IMR-90 (cell line): Measurements from ENCODE around the gene SEPTIN10. TPM values are rescaled to one million over a fixed set of nuclear protein-coding genes. Genes with fewer than 3 reads are reported as not detected.
A peak's percentile ranks its signal among the peaks of the same experiment; 100 is the strongest.

Experiments
- ATAC-seq: fragments of 200-7000 bp; cut with Tn5 transposase; 2 replicates; pipeline ENCODE4 v1.9.1; 2020; ENCODE audit warnings: low read depth, mild to moderate bottlenecking, moderate library complexity
- BruUV-seq: library from RNA; stranded (reverse); fragments of 400-500 nt; replicated peaks from 2 replicates; lab custom pipeline; 2021; lab: Mats Ljungman, UMichigan
- CTCF ChIA-PET: fragments of 300-600 bp; formaldehyde crosslinking; extraction: SDS; loops from one replicate; lab custom pipeline; 2021; ENCODE audit warnings: antibody characterized with exemption; lab: Yijun Ruan, JAX
- POLR2A ChIA-PET: fragments of 300-600 bp; sonication (Branson Sonifier 250); formaldehyde crosslinking; loops from one replicate; lab custom pipeline; 2022; ENCODE audit warnings: antibody characterized with exemption; ENCODE audit not compliant: unreplicated experiment; lab: Charles Lee
- DNase-seq: peaks from one replicate; pipeline ENCODE4 v3.0.0; 2013
- H2AFZ ChIP-seq: replicated peaks from 2 replicates; pipeline ENCODE3; 2013; ENCODE audit warnings: low read length, mild to moderate bottlenecking; ENCODE audit not compliant: poor library complexity
- H2AK5ac ChIP-seq: 2 replicates; pipeline ENCODE4 v1.6.1; 2013; ENCODE audit warnings: low read depth, low read length, inconsistent platforms
- H2AK9ac ChIP-seq: replicated peaks from 2 replicates; pipeline ENCODE3; 2013; ENCODE audit warnings: mild to moderate bottlenecking, low read depth, low read length, moderate library complexity; ENCODE audit not compliant: poor library complexity
- H2BK120ac ChIP-seq: 2 replicates; pipeline ENCODE4 v1.6.1; 2013; ENCODE audit warnings: low read depth, low read length, inconsistent platforms
- H2BK15ac ChIP-seq: 3 replicates; pipeline ENCODE4 v1.6.1; 2013; ENCODE audit warnings: low read depth, low read length, inconsistent platforms
- H2BK20ac ChIP-seq: 2 replicates; pipeline ENCODE4 v1.6.1; 2013; ENCODE audit warnings: low read depth, mild to moderate bottlenecking, inconsistent platforms, low read length, moderate library complexity
- H2BK5ac ChIP-seq: 2 replicates; pipeline ENCODE4 v1.6.1; 2013; ENCODE audit warnings: mild to moderate bottlenecking, low read depth, low read length, inconsistent platforms; ENCODE audit not compliant: poor library complexity, severe bottlenecking
- H3K14ac ChIP-seq: replicated peaks from 2 replicates; pipeline ENCODE4 v1.6.1; 2013; ENCODE audit warnings: low read depth, low read length, inconsistent platforms
- H3K18ac ChIP-seq: 2 replicates; pipeline ENCODE4 v1.6.1; 2013; ENCODE audit warnings: low read depth, low read length, control low read depth
- H3K23ac ChIP-seq: 2 replicates; pipeline ENCODE4 v1.6.1; 2013; ENCODE audit warnings: low read depth, low read length, inconsistent platforms
- H3K27ac ChIP-seq: 2 replicates; pipeline ENCODE4 v1.5.1; 2013; ENCODE audit warnings: mild to moderate bottlenecking, control low read depth, low read length; ENCODE audit not compliant: insufficient read depth
- H3K27me3 ChIP-seq: 2 replicates; pipeline ENCODE4 v1.6.1; 2013; ENCODE audit warnings: low read length; ENCODE audit not compliant: control insufficient read depth, insufficient read depth
- H3K36me3 ChIP-seq: 2 replicates; pipeline ENCODE4 v1.6.1; 2013; ENCODE audit warnings: low read length, mixed read lengths; ENCODE audit not compliant: control insufficient read depth, insufficient read depth
- H3K4ac ChIP-seq: 2 replicates; pipeline ENCODE4 v1.6.1; 2013; ENCODE audit warnings: low read depth, low read length, inconsistent platforms
- H3K4me1 ChIP-seq: 2 replicates; pipeline ENCODE4 v1.6.1; 2013; ENCODE audit warnings: low read length, mixed read lengths; ENCODE audit not compliant: control insufficient read depth, insufficient read depth
- H3K4me2 ChIP-seq: 2 replicates; pipeline ENCODE4 v1.6.1; 2013; ENCODE audit warnings: low read depth, mild to moderate bottlenecking, control low read depth, low read length, moderate library complexity
- H3K4me3 ChIP-seq: 2 replicates; pipeline ENCODE4 v1.5.1; 2013; ENCODE audit warnings: low read depth, mild to moderate bottlenecking, control low read depth, low read length, moderate library complexity; ENCODE audit not compliant: insufficient read depth
- H3K56ac ChIP-seq: 2 replicates; pipeline ENCODE4 v1.6.1; 2013; ENCODE audit warnings: low read length, inconsistent platforms; ENCODE audit not compliant: insufficient read depth; ENCODE audit errors: extremely low read depth
- H3K79me1 ChIP-seq, 2 experiments: 2 replicates each; pipeline ENCODE4 v1.6.1; 2013; ENCODE audit warnings: low read length in 2 of 2, inconsistent platforms in 1 of 2, low read depth in 1 of 2
- H3K9ac ChIP-seq: 2 replicates; pipeline ENCODE4 v1.6.1; 2013; ENCODE audit warnings: low read depth, low read length, control low read depth
- H3K9me1 ChIP-seq: 2 replicates; pipeline ENCODE4 v1.6.1; 2013; ENCODE audit warnings: low read length, inconsistent platforms; ENCODE audit not compliant: insufficient read depth
- H3K9me3 ChIP-seq: 2 replicates; pipeline ENCODE4 v1.6.1; 2013; ENCODE audit warnings: low read length; ENCODE audit not compliant: control insufficient read depth, insufficient read depth
- H4K20me1 ChIP-seq: 2 replicates; pipeline ENCODE4 v1.6.1; 2013; ENCODE audit warnings: low read length, inconsistent platforms; ENCODE audit not compliant: insufficient read depth
- H4K5ac ChIP-seq: 2 replicates; pipeline ENCODE4 v1.6.1; 2013; ENCODE audit warnings: mild to moderate bottlenecking, low read depth, low read length, control low read depth
- H4K8ac ChIP-seq, 2 experiments: 2 replicates each; pipeline ENCODE4 v1.6.1; 2013; ENCODE audit warnings: low read depth in 2 of 2, low read length in 2 of 2, control low read depth in 1 of 2, inconsistent platforms in 1 of 2
- H4K91ac ChIP-seq: 2 replicates; pipeline ENCODE4 v1.6.1; 2013; ENCODE audit warnings: low read depth, low read length, inconsistent platforms; ENCODE audit not compliant: insufficient read depth
- MXI1 ChIP-seq: IDR thresholded peaks from 2 replicates; pipeline ENCODE4 v1.6.1; 2012; ENCODE audit warnings: low read depth, mild to moderate bottlenecking, low read length, moderate library complexity, borderline replicate concordance
- WGBS, 2 experiments: methylation state at CpG; one replicate each; pipeline versions ENCODE4 v1.1.5 to v1.1.7; 2013; ENCODE audit warnings: missing lambda C conversion rate in 2 of 2; ENCODE audit not compliant: insufficient read length in 1 of 2; ENCODE audit errors: extremely low coverage in 2 of 2; 5-methylcytosine and 5-hydroxymethylcytosine counted together
- dilution Hi-C: fragments of 300-500 bp; cut with HindIII; formaldehyde crosslinking; loops from one replicate; pipeline ENCODE4 v1.14.3; 2018; ENCODE audit warnings: low sequenced_read_pairs; ENCODE audit not compliant: unreplicated experiment
- in situ Hi-C: fragments of 300-500 bp; cut with MboI; formaldehyde crosslinking; loops from 3 replicates; pipeline ENCODE4 v1.14.3; 2019; ENCODE audit warnings: low sequenced_read_pairs, inconsistent platforms, mixed read lengths
- intact Hi-C: fragments of 100-400 bp; cut with micrococcal nuclease; formaldehyde crosslinking; loops from 2 replicates; pipeline ENCODE4 v1.10.0; 2022
- polyA plus RNA-seq, 3 experiments: library from polyadenylated mRNA; depleted of rRNA; stranded (reverse); fragments of >200 nt; gene quantifications; 2 replicates each; pipeline ENCODE4 v1.2.3, GENCODE V29; 2012; ENCODE audit warnings: low replicate concordance in 1 of 3
- total RNA-seq: library from RNA; depleted of rRNA; stranded (reverse); fragments of >200 nt; gene quantifications from 2 replicates; pipeline ENCODE4 v1.2.3, GENCODE V29; 2012

SEPTIN10 gene
- total and polyA plus RNA-seq, 2 of the 4 experiments (the other 2 are of a cell fraction) = 55.4 to 82.6 TPM

DNA sequence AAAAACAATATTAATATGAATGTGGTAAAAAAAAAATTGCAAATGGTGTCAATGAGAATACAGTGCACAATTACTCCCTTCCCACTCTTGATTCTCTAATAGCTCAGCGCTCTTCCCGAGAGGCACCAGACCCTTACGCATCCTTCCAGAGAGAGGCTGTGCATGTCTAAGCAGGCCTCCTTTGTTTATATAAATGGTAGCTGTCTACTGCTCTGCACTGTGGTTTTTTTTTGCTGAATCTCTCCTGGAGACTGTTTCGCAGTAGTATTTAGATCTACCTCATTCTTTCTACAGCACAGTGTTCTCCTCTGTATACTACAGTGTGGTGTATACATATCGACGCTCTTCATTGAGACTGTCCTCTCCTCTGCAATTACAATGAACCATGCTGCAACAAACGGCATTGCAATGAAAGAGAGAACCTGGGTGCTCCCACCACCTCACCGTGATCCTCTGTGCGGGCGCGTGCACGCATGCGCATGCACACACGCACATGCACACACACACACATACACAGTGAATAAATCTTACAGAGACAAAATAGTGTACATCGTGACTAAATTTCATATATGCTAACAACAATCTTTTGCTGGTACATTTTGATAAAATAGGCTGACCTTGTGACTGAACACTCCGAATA, 19.4 kb downstream of the SEPTIN10 start:
- Histone ChIP-seq H3K56ac (no peak overlapping the region), H4K5ac (no peak overlapping the region), H4K8ac (no peak overlapping the region), H3K4ac (no peak overlapping the region), H3K9ac (no peak overlapping the region), H3K27ac (no peak overlapping the region), H3K36me3 (peaks cover 5% of the 10 kb centered on the region), H3K14ac (no peak overlapping the region), H4K20me1 (peaks cover 27% of the 10 kb centered on the region), H2BK15ac (no peak overlapping the region), H2BK120ac (no peak overlapping the region), H3K4me1 (peaks cover 3% of the 10 kb centered on the region), H3K27me3 (no peaks in the 10 kb centered on the region), H2AK9ac (no peak overlapping the region), H2BK5ac (no peak overlapping the region), H2AFZ (no peak overlapping the region), H4K91ac (no peak overlapping the region), H3K9me1 (peaks cover 12% of the 10 kb centered on the region), H3K4me2 (no peak overlapping the region), H2BK20ac (no peak overlapping the region), H3K18ac (no peak overlapping the region), H3K79me1 (peaks cover 33 to 80% of the 10 kb centered on the region in 2 experiments), H2AK5ac (no peak overlapping the region), H3K9me3 (no peaks in the 10 kb centered on the region), H3K4me3 (no peak overlapping the region), H3K23ac (no peak overlapping the region)
- in situ Hi-C loops = no loop called here
- no CpG with 5 or more reads among the region's 16 CpGs for WGBS, 2 experiments
- POLR2A ChIA-PET = no interaction called here
- no TSS peak for BruUV-seq
- intact Hi-C loops = no loop called here
- peak; percentile 66 for ATAC-seq
- dilution Hi-C loops = no loop called here
- TF ChIP-seq MXI1 = no peak
- peak; percentile 53 for DNase-seq
- CTCF ChIA-PET = interaction anchor here (0.9 to 1.1 kb wide), 2 partner anchors 10 to 105 kb away, joined by 3 to 4 read pairs; no protein-coding TSS in a partner anchor
